Heart right ventricle (tissue), 16 donors: Measurements from ENCODE around the gene CARMIL1. TPM values are rescaled to one million over a fixed set of nuclear protein-coding genes. Genes with fewer than 3 reads are reported as not detected.

Experiments
- ATAC-seq, 8 donors: fragments of 200-7000 bp; cut with Tn5 transposase; one replicate each; pipeline ENCODE4 v1.9.1; 2020; ENCODE audit warnings: mild to moderate bottlenecking in 8 of 8, moderate library complexity in 8 of 8, moderate number of reproducible peaks in 1 of 8
- DNase-seq, 2 donors: peaks; one replicate each; pipeline ENCODE4 v3.0.0-alpha.2; 2020
- H3K27ac ChIP-seq, 10 donors: fragments of 200-600 bp; sonication (generic) in 2 of 10; one replicate each; pipeline versions ENCODE4 v1.5.0 to v1.8.0; 2020 to 2022; ENCODE audit warnings: mild to moderate bottlenecking in 3 of 10
- H3K27me3 ChIP-seq, 7 donors: fragments of 200-600 bp; one replicate each; pipeline ENCODE4 v1.8.0; 2021 to 2022; ENCODE audit warnings: mild to moderate bottlenecking in 2 of 7
- H3K36me3 ChIP-seq, 9 donors: fragments of 200-600 bp; sonication (generic) in 1 of 9; one replicate each; pipeline versions ENCODE4 v1.5.0 to v1.8.0; 2020 to 2022; ENCODE audit warnings: mild to moderate bottlenecking in 2 of 9
- H3K4me1 ChIP-seq, 9 donors: fragments of 200-600 bp; sonication (generic) in 1 of 9; one replicate each; pipeline versions ENCODE4 v1.5.0 to v1.8.0; 2020 to 2022; ENCODE audit warnings: mild to moderate bottlenecking in 4 of 9
- H3K4me3 ChIP-seq, 10 donors: fragments of 200-600 bp; sonication (generic) in 2 of 10; one replicate each; pipeline versions ENCODE4 v1.5.0 to v1.8.0; 2020 to 2022; ENCODE audit warnings: mild to moderate bottlenecking in 7 of 10, moderate library complexity in 2 of 10
- H3K9me3 ChIP-seq, 11 donors: fragments of 200-600 bp in 10 of 11; sonication (generic) in 2 of 11; one replicate each; pipeline versions ENCODE4 v1.5.0 to v1.8.0; 2013 to 2022; ENCODE audit warnings: mild to moderate bottlenecking in 2 of 11, control low read depth in 1 of 11, moderate library complexity in 1 of 11
- WGBS, 2 donors: extraction: QIAGEN DNeasy Blood & Tissue Kit; methylation state at CpG; one replicate each; pipeline ENCODE4 v1.1.7; 2013; ENCODE audit warnings: inconsistent platforms in 1 of 2; 5-methylcytosine and 5-hydroxymethylcytosine counted together
- intact Hi-C, 10 donors: fragments of 100-400 bp; cut with DNase I; formaldehyde crosslinking; loops; one replicate each; pipeline versions ENCODE4 v1.11.1 to v1.14.2; 2022
- polyA plus RNA-seq, 2 donors: library from polyadenylated mRNA; stranded (reverse); fragments of 200-250 nt; gene quantifications; one replicate each; pipeline ENCODE4 v1.2.3, GENCODE V29; 2013
- total RNA-seq, 10 donors: library from RNA; stranded (reverse); fragmentation: NEBNext Ultra II Directional in 3 of 10; extraction: Animal tissue kit (Norgen Biotek cat#: 25700) in 3 of 10; gene quantifications; one replicate each; pipeline versions ENCODE4 v1.2.1 to v1.2.4, GENCODE V29; 2021 to 2023
- TF ChIP-seq, protein P1 (sequence below), 9 donors: fragments of 200-600 bp; sonication (generic) in 2 of 9; IDR thresholded peaks; one replicate each; pipeline versions ENCODE4 v1.5.0 to v1.8.0; 2021 to 2022; ENCODE audit warnings: antibody characterized with exemption in 9 of 9, mild to moderate bottlenecking in 5 of 9, moderate library complexity in 1 of 9
- donor health status: Arrhythmogenic right ventricular cardiomyopathy.
- donor health status: ischemic (EF 13 %, LVEDD 7.1; RV severe dilation, severe dysfunction).
- donor health status: healthy with polysubstance abuse.
- donor health status: DM: no; HTN: yes; CAD: no.
- donor health status: DM: no; HTN: no; CAD: no.
- donor health status: ischemic (EF 25% LVEDD 6.9; RV normal size, moderate dysfunction).
- donor health status: ischemic (EF 25% LVEDD 5.7; RV mildly dilated, moderate dysfunction).
- donor health status: healthy.
- donor health status: DM: yes; HTN: yes; CAD: no.
- donor health status: Ischemic cardiomyopathy.
- donor health status: ischemic (EF 35%, LVEDD 5.7; RV mildly dilated, moderate dysfunction).
- donor health status: nonischemic (EF 11% LVEDD 7.7; RV severe dilation, severe dysfunction).
- donor health status: DM: yes; HTN: yes; CAD: no.
- donor health status: PGD.
- donor health status: ischemic (EF 29% LVEDD 5.4; RV normal size, mild dysfunction).
- donor health status: nonischemic (EF 23%, LVEDD 6.1; RV moderate dilation, normal function).

CARMIL1 gene
- total and polyA plus RNA-seq, 12 donors = 1.2 to 10.3 (median 4.1) TPM

GRCh38 chr6:25506020-25506419, 226.8 kb downstream of the CARMIL1 start:
- WGBS, 2 donors = 64 to 92% methylated on average over 6 of the region's 6 CpGs
- no peak for ATAC-seq

DNA sequence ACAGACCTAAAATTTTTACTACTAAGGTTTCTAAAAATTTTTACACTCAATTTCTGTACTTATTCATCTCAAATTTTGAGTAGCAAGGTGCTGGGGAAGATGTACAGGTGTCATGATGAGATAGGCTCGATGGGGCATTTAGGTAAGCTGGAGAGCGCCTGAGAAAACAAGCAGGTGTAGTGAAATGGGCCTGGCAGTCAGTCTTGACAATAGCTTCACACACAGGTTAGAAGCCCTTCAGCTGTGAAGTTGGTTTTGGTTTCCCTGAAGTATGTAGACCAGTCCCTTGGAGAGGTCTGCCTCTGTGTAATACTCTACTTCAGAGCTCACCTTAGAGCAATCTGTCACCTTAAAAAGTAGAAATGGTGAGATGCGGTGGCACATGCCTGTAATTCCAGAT, 228.9 kb downstream of the CARMIL1 start:
- H3K9me3 ChIP-seq = no peaks in the 10 kb centered on the region
- no peak overlapping the region for H3K4me3 ChIP-seq
- TF ChIP-seq, protein P1, sequence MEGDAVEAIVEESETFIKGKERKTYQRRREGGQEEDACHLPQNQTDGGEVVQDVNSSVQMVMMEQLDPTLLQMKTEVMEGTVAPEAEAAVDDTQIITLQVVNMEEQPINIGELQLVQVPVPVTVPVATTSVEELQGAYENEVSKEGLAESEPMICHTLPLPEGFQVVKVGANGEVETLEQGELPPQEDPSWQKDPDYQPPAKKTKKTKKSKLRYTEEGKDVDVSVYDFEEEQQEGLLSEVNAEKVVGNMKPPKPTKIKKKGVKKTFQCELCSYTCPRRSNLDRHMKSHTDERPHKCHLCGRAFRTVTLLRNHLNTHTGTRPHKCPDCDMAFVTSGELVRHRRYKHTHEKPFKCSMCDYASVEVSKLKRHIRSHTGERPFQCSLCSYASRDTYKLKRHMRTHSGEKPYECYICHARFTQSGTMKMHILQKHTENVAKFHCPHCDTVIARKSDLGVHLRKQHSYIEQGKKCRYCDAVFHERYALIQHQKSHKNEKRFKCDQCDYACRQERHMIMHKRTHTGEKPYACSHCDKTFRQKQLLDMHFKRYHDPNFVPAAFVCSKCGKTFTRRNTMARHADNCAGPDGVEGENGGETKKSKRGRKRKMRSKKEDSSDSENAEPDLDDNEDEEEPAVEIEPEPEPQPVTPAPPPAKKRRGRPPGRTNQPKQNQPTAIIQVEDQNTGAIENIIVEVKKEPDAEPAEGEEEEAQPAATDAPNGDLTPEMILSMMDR (IDR thresholded peaks at IDR 0.05) = no peak
- DNase-seq (no peak), ATAC-seq (no peak)
- no peak overlapping the region for H3K27ac ChIP-seq
- 60 to 96% methylated on average over 3 of the region's 3 CpGs for WGBS, 2 donors
- H3K27me3 ChIP-seq = no peaks in the 10 kb centered on the region
- H3K36me3 ChIP-seq = no peaks in the 10 kb centered on the region
- no peaks in the 10 kb centered on the region for H3K4me1 ChIP-seq
- intact Hi-C loops = no loop called here

More at GRCh38 chr6:25506020-25506419, 226.8 kb downstream of the CARMIL1 start:
- intact Hi-C loops = no loop called here
- Histone ChIP-seq H3K9me3 (no peaks in the 10 kb centered on the region), H3K27me3 (no peaks in the 10 kb centered on the region), H3K27ac (no peak overlapping the region), H3K4me1 (no peaks in the 10 kb centered on the region), H3K36me3 (no peaks in the 10 kb centered on the region), H3K4me3 (no peak overlapping the region)
- no peak for DNase-seq
- TF ChIP-seq, protein P1 (IDR thresholded peaks at IDR 0.05) = no peak

DNA sequence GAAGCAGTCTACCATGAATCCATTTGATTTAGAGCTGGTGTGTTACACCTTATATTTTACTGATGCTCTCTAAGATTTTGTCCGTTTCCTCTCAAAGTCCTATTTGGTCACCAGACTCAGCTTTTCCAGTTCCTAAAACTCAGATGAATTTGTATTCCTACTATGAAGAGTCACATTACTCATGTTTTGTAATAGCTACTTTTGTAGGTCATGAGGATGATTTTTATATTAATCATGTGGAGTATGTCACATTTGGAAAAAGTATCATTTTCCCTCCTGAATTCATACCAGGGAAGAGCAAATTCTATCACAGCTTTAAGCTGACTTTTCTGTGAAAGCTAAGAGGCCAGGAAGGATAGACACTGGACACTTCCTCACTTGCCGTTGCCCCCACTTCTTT, 232.2 kb downstream of the CARMIL1 start:
- TF ChIP-seq, protein P1 (IDR thresholded peaks at IDR 0.05) = no peak
- 44 to 87% methylated on average over 2 of the region's 2 CpGs for WGBS, 2 donors
- intact Hi-C loops = no loop called here
- no peak for DNase-seq
- Histone ChIP-seq H3K36me3 (no peaks in the 10 kb centered on the region), H3K27ac (no peak overlapping the region), H3K4me3 (no peak overlapping the region), H3K4me1 (no peaks in the 10 kb centered on the region), H3K9me3 (no peaks in the 10 kb centered on the region), H3K27me3 (no peaks in the 10 kb centered on the region)
- no peak for ATAC-seq

GRCh38 chr6:25512560-25512959, 233.4 kb downstream of the CARMIL1 start:
- H3K27ac ChIP-seq = no peak overlapping the region
- H3K36me3 ChIP-seq = peaks cover 0 to 5% (median 0%) of the 10 kb centered on the region in 9 donors
- DNase-seq (no peak), ATAC-seq (no peak)
- no peaks in the 10 kb centered on the region for H3K27me3 ChIP-seq
- H3K4me1 ChIP-seq = no peaks in the 10 kb centered on the region
- TF ChIP-seq, protein P1 (IDR thresholded peaks at IDR 0.05) = no peak
- H3K4me3 ChIP-seq = no peak overlapping the region
- no peaks in the 10 kb centered on the region for H3K9me3 ChIP-seq
- intact Hi-C loops = no loop called here

DNA sequence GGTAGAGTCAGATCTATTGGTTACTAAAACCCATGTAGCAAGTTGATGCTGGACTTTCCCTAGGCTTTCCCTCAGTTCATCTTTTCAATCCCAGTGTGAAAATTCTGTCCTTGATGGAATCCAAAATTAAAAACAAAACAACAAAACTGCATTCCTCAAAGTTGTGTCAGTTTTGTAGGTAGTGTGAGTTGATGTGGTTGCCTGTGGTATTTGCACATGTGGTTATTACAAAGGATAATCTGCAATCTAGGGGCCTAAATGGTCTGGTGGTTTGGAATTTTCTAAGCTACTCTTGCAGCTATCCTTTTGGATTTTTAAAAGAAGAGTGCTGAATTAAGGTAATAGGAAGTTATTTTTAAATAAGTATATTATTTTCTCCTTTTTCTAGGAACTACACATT, 240.7 kb downstream of the CARMIL1 start:
- DNase-seq = no peak
- Histone ChIP-seq H3K27ac (no peak overlapping the region), H3K4me3 (no peak overlapping the region), H3K36me3 (peaks cover 0 to 12% (median 6%) of the 10 kb centered on the region in 9 donors), H3K27me3 (no peaks in the 10 kb centered on the region), H3K9me3 (no peaks in the 10 kb centered on the region), H3K4me1 (no peaks in the 10 kb centered on the region)
- no peak for ATAC-seq
- intact Hi-C loops = no loop called here
- TF ChIP-seq, protein P1 (IDR thresholded peaks at IDR 0.05) = no peak
